ENCODE data around the gene NFATC2.

The NFATC2 gene

DNA sequence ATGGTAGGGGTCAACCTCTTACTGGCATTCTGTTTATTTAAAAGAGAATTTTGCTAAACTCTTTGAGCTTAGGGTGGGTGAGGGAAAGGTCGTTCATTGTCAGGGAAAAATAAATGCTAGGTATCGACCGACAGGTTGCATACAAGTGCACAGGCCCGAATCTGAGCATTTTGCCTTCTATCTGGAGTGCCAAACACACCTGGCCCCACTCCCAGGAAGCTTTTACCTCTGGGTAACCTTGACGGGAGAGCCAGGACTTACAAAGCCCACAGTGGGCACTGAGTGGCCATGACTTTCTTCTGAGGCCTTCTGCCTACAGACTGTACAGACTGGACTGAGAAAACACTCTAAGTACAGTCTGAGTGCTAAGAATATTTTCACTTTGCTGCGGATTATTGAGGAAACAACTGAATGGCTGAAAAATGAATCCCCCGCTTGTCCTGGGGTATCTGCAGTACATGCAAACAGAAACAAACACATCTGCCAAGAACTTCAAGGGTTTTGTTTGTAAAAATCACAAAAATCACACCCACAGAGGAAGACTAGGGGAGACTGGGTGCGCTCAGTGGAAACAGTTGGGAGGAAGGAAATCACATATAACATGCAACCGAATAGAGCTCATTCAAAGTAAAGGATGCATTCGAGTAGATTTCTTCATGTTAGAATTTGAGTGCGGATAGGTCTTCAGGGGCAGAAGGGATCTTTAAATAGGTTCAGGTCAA is 152.8 kb downstream of the NFATC2 start:
- no peak for DNase-seq (ENCODE audit: low spot score)

GRCh38 chr20:51388756-51389542 is 153.6 kb downstream of the NFATC2 start:
- no peak for DNase-seq (ENCODE audit: low spot score)

DNA sequence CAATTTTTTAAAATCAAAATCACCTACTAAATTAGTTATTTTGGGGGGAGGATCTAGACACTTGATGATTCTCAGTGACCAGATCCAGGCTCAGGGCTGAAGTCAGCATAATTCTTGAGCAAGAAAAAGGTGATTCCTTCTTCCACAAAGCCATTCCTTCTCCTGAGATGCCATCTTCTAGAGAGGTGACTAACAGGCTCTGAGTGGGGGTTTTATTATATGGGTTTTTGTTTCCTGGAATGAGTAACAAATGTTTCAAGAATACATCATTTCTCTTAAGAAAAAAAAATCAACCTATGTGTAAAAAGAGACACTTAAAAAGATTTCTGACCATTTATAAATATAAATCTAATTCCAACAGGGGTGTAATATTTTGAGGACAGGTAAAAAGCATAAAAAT is 154.3 kb downstream of the NFATC2 start:
- DNase-seq (ENCODE audit: low spot score): no peak

GRCh38 chr20:51387125-51387875 is 155.2 kb downstream of the NFATC2 start:
- peak; percentile 76 for DNase-seq (ENCODE audit: low spot score)

GRCh38 chr20:51386586-51386985 is 155.9 kb downstream of the NFATC2 start:
- DNase-seq (ENCODE audit: low spot score): no peak

DNA sequence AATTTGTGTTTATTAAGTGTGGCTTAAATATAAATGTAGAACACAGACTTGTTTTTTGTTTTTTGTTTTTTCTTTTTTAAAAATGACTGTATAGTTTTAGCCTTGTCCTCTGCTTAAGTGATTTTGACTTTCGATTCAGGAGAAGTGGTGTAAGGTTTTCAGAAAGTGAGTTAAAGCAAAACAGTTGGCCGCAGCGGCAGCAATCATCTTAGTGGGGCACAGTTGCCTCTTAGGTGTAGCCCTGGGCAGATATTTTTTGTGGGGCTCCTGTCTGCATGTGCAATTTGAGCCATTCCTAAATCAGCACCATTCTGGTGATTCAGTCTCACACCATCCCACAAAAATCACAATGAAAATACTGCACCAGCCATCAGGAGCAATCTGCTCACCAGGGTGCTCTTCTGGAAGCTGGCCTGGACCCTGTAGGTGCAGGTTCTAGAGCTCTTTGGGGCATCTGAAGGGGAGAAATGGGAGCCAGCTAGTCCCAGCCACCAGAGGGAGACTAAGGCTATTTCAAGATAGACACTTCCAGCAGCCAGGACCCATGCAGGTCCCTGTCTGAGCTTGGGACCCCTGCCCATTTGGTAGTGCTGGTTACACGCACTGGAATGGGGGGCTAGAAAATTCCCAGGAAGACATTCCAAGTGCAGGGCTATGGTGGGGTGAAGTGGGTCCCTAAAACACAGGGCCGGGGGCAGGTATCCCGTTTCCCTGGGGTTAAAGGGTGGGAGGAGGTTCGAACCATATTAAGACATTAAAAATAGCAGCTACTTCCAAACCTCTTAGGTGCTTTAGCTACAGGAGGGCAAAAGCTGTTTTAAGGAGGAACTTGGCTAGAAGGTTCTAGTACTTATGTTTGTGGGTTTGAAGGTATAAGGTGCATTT is 156.6 kb downstream of the NFATC2 start:
- DNase-seq (ENCODE audit: low spot score): peak; percentile 74

- no peak for DNase-seq (ENCODE audit: low spot score)
Measured at GRCh38 chr20:51384875-51385274, 157.6 kb downstream of the NFATC2 start.

GRCh38 chr20:51383891-51384510 is 158.5 kb downstream of the NFATC2 start:
- no peak for DNase-seq (ENCODE audit: low spot score)

DNA sequence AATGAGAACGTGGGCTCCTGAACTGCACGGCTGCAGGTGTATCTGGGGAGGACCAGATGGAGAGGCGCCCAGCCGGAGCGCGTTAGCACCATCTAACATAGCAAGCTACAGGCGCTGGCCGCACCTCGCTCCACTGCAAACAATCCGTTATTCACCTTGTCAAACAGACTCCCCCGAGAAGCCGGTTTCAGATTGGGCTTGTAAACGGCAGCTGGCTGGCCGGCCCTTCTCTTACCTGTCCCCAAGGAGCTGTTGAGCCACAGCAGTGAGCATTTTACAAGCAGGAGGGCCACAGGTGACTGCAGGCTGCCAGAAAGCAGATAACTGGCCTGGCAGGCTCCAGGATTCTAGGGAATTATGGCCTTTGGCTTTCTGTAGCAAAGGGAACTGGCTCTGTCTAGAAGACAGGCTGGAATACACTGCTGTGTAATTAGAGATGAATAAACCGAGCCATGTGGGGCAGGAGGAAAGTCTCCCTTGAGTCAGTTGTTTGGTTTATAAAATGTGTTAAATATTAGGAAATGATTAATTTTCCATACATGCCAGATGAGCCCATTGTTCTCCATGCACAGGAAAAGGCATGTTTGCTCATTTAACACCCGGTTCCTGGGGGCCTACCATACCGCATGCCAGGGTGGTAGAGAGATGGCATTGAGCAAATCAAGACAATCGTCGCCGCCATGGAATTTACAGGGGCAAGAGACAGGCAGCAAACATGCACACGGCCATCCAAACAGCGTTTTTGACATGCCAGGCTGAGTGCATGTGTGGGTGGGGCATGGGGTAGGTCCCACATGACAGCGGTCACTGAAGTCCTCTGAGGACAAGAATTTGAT is 159.3 kb downstream of the NFATC2 start:
- DNase-seq (ENCODE audit: low spot score): no peak

- no peak for DNase-seq (ENCODE audit: low spot score)
Measured at GRCh38 chr20:51382111-51382985, 160.2 kb downstream of the NFATC2 start.

DNA sequence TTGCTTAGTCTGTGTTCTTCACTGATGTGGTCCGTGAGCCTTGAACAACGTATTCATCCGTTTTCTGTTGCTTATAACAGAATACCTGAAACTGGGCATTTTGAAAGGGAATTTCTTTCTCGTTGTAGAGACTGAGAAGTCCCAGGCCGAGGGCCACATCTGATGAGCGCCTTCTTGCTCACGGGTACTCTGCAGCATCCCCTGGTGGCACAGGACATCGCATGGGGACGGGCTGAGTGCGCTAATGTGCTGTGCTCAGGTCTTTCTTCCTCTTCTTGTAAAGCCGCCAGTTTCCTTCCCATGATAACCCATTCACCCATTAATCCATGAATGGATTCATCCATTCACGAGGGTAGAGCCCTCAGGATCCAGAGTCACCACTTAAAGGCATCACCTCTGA is 161.0 kb downstream of the NFATC2 start:
- no peak for DNase-seq (ENCODE audit: low spot score)

DNA sequence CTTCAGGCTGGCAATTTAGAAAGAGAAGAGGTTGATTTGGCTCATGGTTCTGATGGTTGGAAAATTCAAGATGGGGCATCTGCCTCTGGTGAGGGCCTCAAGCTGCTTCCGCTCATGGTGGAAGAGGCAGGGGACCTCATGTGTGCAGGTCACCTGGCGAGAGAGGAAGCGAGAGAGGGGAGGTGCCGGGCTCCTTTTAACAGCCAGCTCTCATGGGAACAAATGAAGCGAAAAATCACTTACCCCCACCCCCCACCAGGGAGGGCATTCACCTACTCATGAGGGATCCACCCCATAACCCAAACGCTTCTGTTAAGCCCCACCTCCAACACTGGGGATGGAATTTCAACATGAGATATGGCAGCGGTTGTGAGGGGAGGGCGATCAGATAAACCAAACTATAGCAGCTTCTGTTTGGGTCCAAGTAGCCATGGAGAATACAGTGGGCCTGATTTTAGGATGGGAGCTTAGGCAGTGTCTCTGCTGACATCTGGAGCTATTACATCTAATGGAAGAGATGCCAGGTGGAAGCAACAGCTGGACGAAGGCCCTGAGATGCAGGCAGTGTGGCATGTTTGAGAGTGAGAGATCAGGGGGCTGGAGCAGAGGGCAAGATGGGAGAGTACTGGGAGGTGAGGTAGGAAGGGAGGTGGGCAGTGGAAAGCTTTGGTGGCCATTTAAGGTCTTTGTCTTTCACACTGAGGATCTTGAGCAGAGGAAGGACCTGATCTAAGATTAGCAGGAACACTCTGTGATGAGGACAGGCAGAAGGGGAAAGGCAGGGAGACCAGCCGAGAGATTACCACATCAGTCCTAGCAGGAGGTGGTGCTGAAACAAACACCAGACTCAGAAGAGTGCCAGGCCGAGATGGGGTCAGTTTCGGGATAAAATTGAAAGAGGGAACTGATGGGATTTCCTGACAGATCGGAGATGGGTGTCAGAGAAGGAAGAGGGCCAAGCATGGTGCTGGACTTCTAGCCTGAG is 161.8 kb downstream of the NFATC2 start:
- no peak for DNase-seq (ENCODE audit: low spot score)

DNA sequence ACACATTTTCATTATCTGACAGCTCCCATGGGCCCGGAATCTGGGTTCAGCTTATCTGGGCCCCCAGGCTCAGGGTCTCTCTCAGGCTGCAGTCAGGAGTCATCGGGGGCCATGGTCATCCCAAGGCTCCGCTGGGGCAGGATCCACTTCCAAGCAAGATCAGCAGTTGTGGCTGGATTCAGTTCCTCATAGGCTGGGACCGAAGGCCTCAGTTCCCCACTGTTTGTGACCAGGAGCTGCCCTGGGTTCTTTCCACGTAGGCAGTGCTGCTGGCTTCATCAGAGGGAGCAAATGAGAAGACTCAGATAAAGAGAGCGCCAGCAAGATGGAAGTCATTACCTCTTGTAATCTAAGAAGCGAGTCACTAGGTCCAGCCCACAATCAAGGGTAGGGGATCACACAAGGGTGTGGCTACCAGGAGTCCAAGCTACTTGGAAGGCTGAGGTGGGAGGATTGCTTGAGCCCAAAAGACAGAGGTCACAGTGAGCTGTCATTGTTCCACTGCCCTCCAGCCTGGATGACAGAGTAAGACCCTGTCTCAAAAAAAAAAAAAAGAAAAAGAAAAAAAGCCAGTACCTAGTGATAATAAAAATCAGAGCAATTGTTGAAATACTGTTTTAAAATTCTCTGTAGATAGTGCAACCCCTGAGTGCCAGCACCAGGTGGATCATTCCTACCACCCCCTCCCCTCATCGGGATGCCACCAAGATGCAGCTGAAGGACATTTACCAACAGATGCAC is 162.7 kb downstream of the NFATC2 start:
- DNase-seq (ENCODE audit: low spot score): no peak

- DNase-seq (ENCODE audit: low spot score): peak; percentile 59
Measured at GRCh38 chr20:51378171-51378928, 164.2 kb downstream of the NFATC2 start.

DNA sequence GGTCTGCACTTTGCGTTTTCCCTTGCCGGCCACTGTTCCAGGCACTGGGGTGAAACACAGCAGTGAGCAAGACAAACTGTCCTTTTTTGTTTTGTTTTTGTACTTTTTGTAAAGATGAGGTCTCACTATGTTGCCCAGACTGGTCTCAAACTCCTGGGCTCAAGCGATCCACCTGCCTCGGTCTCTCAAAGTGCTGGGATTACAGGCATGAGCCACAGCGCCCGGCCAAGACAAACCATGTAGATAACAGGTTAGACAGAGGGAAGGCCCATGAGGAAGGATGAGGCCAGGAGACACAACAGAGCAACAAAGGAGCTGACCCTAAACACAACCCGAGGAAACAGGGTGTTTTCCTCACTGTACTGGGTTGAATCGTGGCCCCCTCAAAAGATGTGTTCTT is 165.4 kb downstream of the NFATC2 start:
- no peak for DNase-seq (ENCODE audit: low spot score)

DNA sequence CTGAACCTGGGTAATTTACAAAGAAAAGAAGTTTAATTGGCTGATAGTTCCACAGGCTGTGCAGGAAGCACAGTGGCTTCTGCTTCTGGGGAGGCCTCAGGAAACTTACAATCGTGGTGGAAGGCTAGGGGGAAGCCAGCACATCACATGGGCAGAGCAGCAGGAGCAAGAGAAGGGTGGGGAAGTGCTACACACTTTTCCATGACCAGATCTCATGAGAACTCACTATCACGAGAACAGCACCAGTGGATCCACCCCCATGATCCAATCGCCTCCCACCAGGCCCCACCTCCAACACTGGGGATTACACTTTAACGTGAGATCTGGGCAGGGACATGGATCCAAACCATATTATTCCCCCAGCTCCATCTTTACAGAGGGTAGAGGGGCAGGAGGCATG is 166.4 kb downstream of the NFATC2 start:
- no peak for DNase-seq (ENCODE audit: low spot score)

DNA sequence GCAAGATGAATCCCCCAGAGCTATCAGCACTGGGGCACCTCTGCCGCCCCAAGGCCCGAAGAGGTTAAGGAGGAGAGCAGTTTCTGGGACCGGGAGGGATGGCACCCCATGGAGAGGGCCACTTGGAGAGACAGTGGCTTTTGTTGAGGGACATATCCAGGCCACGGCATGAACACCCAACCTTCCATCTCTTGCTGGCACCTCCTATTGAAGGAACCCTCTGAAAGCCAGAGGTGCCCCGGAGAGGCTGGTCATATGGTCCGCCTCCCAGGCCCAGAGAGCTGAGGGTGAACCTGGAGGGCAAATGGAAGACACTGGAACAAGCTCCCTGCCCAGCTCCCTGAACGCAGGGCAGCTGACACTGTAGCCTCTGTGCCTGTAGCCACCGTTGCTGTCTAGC is 167.0 kb downstream of the NFATC2 start:
- no peak for DNase-seq (ENCODE audit: low spot score)
